ENCODE measurements around the gene CIAO1.
"Not testable (repeated sequence)": the region's sequence is repeated elsewhere in the genome, so short reads cannot be mapped to it uniquely, and the experiment has no call there.

Gene CIAO1

GRCh38 chr2:96265840-96266679, at the start of gene CIAO1, which contains the start of gene TMEM127:
CIAO1 (plus strand) TSS chr2:96266225; CDS start chr2:96266351, 126 bp downstream.
TMEM127 (minus strand) TSS chr2:96265997; CDS start chr2:96265381, 616 bp downstream.
- peak; percentile 96 for DNase-seq

- no peak for DNase-seq
These were observed 47.4 kb upstream of the CIAO1 start for GRCh38 chr2:96218508-96219131.

GRCh38 chr2:96219959-96220358, 46.1 kb upstream of the CIAO1 start:
- DNase-seq = not testable (repeated sequence)

GRCh38 chr2:96221106-96221505, 44.9 kb upstream of the CIAO1 start:
- DNase-seq = not testable (repeated sequence)

DNA sequence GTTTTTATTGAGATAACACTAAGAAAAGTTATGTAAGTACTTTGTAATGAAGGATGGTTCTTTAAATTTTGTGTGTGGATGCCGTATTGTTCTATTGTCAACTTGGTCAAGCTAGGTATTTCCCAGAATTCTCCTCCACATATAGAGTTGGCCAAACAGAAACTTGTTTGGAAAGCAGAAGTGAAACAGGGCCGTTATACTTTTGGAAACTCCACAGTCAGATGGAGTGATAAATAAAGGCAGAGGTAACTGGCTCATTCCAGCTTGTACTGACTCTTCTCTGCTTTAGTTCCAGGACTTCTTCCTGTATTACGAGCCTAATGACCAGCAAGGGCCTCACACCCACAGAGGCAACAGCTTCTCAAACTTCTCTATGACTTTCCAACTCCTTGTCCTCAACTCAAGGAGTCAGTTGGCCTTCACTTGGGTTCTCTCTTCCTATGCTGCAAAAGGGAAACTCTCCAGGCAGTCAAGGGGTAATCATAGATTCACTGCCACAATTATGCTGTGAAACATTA, 41.0 kb upstream of the CIAO1 start:
- no peak for DNase-seq

DNA sequence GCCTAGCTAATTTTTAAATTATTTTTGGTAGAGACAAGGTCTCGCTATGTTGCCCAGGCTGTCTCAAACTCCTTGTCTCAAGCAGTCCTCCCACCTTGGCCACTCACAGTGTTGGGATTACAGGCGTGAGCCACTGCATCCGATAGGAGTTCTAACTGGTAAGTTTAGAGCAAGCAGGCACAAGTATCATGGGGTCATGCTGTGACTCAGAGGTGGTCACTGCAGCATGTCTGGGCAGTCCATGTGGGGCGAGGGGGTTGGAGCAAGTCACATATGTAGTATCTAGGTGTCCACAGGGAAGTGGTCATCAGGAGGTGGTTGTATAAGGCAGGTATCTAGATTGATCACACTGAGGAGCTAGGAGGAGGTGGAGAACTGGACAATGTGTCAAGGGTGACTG, 34.7 kb upstream of the CIAO1 start:
- no peak for DNase-seq

GRCh38 chr2:96233436-96233835, 32.6 kb upstream of the CIAO1 start:
- no peak for DNase-seq

DNA sequence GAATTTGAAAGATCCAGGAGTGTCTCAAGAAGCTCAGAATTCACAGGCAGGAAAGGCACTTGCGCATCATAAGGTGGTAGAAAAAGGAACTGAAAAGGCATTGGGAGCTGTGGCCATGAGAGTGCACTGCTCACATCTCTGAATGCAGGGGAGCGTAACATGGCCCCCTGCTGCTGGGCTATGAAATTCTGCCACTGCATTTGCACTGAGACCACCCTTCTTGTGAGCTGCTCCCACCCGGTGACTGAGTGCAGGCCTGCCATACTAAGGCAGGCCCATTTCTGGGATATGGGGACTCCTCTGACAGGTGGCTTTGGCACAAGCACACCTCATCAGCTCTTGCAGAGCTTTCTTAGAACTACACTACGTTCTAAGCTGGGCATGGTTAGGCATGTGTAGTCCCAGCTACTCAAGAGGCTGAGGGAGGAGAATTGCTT, 32.1 kb upstream of the CIAO1 start:
- no peak for DNase-seq

- DNase-seq = no peak
These were observed 29.1 kb upstream of the CIAO1 start for GRCh38 chr2:96236882-96237281.

DNA sequence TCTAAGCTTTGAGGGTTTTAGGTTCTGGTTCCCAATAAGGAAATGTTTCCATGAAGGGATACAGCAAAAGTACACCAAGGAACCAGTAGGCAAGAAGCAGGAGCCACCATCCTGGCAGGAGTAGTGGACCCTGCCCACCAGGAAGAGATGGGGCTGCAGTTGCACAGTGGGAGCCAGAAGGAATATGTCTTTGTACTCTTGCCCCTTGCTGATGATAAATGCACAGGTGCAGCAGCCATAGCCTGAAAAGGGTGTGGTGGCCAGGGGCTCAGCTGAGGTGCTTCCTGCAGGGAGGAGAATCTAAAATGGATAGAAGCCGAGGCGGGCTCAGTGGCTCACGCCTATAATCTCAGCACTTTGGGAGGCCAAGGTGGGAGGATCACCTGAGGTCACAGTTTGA, 27.8 kb upstream of the CIAO1 start:
- DNase-seq = no peak

DNA sequence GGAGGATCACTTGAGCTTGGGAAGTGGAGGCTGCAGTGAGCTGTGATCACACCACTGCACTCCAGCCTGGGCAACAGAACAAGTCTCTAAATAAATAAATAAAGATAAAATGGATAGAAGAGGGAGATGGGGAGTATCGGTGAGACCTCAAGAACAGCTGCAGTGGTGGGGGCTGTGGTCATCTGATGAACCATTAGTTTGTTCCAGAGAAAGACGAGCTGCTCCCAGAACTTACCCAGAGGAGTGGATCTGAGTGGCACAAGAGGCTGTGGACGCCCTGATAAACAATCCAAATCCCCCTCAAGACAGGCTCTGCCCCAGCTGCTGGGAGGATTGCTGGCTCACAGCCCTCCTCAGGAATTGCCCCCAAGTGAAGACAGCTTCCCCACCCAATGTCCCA, 26.9 kb upstream of the CIAO1 start:
- DNase-seq = no peak

DNA sequence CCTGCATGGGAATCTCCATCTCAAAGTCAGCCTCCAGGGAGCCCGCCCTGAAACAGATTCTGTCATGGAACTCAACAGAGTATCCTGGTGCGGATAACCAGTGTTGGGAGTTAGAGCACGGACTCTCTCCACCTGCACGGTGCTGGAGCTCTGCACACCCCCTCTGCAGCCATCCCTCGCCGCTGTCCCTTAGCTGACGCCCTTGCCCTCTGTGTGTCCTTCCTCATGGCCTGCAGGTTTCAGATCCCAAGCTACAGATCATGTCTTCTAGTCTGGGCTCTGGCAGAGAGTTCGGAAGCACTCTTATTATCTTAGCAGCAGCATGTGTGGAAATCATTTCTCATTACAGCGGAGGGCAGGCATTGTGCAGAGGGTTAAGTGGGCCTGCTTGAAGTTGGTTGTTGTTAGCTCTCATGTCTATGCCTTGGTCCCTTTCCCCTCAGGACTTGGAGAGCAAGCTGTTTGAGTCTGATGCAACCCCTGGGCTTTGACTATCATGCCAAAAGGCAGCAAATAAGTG, 26.2 kb upstream of the CIAO1 start:
- no peak for DNase-seq

GRCh38 chr2:96240341-96241038, 25.5 kb upstream of the CIAO1 start:
- DNase-seq = no peak

DNA sequence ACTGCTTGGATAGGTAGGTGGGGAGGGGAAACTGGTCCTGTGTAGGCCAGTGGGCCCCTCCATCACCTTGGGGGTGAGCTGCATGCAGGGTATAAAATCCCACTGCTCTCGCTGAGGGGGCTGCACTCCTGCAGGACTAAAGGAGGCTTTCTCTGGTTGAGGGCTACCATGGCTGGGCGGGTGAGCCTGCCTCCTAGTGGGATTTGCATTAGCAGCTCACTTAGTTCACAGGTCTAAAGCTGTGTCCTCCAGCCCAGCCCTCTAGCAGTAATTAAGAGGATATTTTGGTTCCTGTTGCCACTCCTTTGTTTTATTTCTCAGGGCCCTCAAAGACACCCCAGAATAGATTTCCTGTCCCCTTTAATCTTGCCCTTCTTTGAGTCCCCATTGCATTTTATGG, 24.8 kb upstream of the CIAO1 start:
- DNase-seq = no peak

DNA sequence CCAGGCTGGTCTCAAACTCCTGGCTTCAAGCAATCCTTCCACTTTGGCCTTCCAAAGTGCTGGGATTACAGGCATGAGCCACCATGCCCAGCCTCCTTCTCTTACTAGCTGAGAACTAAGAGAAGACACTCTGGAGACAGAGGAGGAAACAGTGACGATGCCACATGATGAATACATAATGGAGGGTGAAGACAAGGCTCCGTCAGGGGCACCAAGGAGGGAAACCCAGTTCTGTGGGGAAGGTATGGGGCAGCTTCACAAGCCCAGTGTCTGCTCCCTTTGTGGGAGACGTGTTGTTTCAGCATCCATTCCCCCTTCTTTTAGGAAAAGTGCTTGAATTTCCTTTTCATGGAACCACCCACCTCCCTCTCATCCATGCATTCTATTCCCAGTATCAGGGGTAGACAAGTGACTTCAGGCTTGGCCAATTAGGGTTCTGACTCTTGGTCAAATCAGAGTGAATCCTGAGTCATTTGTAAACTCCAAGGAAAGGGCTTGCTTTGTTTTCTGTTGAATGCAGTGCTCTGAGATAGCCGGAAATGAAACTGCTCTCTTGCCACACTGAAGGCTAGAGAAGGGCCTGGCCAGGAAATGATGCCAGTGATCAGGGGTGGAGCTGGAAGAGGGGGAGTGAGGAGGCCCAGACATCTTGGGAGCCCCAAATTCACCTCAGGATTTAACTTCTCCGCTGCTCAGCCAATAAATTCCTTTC, 24.0 kb upstream of the CIAO1 start:
- DNase-seq = no peak

DNA sequence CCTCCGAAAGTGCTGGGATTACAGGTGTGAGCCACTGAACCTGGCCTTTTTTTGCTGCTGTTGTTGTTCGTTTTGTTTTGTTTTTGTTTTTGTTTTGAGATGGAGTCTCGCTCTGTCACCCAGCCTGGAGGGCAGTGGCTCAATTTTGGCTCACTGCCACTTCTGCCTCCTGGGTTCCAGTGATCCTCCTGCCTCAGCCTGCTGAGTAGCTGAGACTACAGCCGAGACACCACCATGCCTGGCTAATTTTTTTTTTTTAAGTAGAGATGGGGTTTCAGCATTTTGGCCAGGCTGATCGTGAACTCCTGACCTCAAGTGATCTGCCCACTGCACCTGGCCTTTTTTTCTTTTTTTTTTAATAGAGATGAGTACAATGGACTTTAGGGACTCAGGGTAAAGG, 22.2 kb upstream of the CIAO1 start:
- DNase-seq = no peak

DNA sequence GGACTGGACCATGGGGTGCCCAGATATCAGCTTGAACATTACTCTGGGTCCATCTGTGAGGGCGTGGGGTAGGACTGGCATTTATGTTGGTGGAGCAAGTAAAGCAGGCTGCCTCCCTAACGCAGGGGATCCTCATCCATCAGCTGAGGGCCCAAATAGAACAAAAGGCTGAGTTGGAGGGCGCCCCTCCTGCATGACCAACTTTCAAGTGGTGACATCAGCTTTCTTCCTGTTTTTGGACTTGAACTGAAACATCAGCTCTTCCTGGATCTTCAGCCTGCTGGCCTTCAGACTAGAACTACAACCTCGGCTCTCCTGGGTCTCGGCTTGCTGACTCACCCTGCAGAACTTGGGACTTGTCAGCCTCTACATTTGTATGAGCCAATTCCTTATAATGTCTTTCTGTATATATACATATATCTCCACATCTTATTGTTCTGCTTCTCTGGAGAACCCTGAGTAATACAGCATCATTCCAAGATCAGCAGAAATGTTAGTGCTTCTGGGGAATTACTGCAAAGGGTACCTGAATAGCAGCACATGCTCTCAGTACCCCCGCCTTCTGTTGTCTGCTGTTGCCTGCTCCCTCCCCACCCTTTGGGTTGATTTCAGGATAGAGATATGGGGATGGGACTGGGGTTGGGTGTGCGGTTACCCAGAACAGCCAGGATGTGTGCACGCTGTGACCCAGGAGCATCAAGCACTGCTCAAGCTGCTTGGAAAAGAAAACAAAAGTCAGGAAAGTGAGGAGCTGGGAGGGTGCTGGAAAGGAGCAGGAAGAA, 20.2 kb upstream of the CIAO1 start:
- DNase-seq = no peak

DNA sequence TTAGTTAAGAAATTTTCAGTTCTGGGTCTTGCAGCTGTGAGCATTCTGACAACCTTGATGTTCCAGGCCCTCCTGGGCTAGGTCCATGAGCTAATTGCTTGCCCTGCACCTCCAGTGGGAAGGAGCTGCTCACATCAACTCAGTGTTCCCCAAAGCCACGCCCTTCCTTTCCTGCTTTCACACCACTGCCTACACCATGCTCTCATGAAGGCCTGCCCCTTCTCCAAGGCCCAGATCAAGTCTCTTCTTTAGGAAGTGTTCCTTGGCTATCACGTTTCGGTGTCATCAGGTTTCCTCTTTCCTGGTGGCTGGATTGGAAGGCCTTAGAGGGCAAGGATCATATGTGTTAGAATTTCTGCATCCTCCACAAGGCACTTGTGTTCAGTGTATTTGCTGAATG, 19.0 kb upstream of the CIAO1 start:
- no peak for DNase-seq

DNA sequence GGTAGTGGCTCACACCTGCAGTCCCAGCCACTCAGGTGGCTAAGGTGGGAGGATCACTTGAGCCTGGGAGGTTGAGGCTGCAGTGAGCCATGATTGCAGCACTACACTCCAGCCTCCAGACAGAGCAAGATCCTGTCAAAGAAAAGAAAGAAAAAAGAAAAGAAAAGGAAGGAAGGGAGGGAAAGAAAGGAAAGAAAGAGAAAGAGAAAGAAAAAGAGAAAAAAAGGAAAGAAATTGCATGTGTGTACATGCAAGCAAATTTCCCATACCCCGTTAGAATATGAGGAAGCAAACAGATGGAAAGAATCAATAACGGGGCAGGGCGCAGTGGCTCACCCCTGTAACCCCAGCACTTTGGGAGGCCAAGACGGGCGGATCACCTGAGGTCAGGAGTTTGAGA, 18.1 kb upstream of the CIAO1 start:
- DNase-seq = no peak

- DNase-seq = no peak
These were observed 17.4 kb upstream of the CIAO1 start for GRCh38 chr2:96248624-96249023.

DNA sequence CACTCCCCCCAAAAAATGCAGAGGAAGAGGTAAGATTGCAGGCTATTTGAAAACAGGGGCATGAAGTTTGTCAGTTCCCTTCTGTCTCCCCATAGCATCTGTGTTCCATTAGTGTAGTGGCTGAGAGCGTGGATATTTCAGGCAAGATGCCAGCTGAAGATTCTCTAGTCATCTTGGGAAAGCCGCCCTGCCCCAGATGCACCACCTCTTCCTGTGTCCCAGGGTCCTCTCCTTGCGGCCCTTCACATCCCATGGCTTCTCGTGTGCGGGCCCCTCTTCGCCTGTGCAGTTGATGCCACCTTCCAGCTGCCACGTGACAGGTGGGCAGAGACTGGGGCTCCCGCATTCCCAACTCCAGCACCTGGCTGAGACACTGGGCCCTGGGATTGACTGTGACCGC, 16.4 kb upstream of the CIAO1 start:
- no peak for DNase-seq

DNA sequence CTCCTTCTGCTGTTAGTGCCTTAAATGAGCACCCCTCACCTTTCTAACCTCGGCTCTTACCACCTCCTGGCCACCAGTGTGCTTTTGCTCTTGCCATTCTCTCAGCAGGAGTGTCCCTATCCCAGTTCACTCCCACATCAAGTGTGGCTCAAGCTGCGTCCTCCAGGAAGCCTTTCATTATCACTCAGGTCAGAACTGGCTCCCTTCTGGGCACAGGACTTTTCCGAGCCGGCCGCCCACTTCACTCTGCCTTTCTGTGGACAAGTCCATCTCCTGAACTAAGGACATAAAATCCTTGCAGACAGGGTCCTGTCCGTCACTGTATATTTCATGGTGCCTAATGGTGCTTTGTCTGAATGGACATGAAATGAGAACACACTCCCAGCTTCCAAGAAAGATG, 15.8 kb upstream of the CIAO1 start:
- DNase-seq = no peak
